ENCODE results near the gene ATXN7L1.
"Not testable (repeated sequence)": the region's sequence is repeated elsewhere in the genome, so short reads cannot be mapped to it uniquely, and the experiment has no call there.

ATXN7L1 gene

GRCh38 chr7:105697169-105697568 is 179.2 kb downstream of the ATXN7L1 start:
- DNase-seq = not testable (repeated sequence)

- DNase-seq = no peak
Measured at GRCh38 chr7:105693576-105693975, 182.8 kb downstream of the ATXN7L1 start.

GRCh38 chr7:105691680-105692564 is 184.5 kb downstream of the ATXN7L1 start:
- DNase-seq = peak; percentile 64

GRCh38 chr7:105691082-105691679 is 185.2 kb downstream of the ATXN7L1 start:
- DNase-seq = peak; percentile 62

- DNase-seq = no peak
Measured at GRCh38 chr7:105690325-105690945, 186.0 kb downstream of the ATXN7L1 start.

GRCh38 chr7:105689067-105689819 is 187.2 kb downstream of the ATXN7L1 start:
- DNase-seq = no peak

GRCh38 chr7:105688617-105689016 is 187.8 kb downstream of the ATXN7L1 start:
- no peak for DNase-seq

GRCh38 chr7:105685161-105685560 is 191.2 kb downstream of the ATXN7L1 start:
- DNase-seq = no peak

GRCh38 chr7:105682341-105683060 is 193.9 kb downstream of the ATXN7L1 start:
- no peak for DNase-seq

- DNase-seq = no peak
Measured at GRCh38 chr7:105680505-105681187, 195.8 kb downstream of the ATXN7L1 start.

- no peak for DNase-seq
Measured at GRCh38 chr7:105678811-105679495, 197.4 kb downstream of the ATXN7L1 start.

- DNase-seq = peak; percentile 73
Measured at GRCh38 chr7:105677817-105678573, 198.4 kb downstream of the ATXN7L1 start.

- no peak for DNase-seq
Measured at GRCh38 chr7:105677410-105677730, 199.0 kb downstream of the ATXN7L1 start.

- peak; percentile 81 for DNase-seq
Measured at GRCh38 chr7:105675934-105676371, 200.4 kb downstream of the ATXN7L1 start.

- DNase-seq = no peak
Measured at GRCh38 chr7:105674200-105674920, 202.0 kb downstream of the ATXN7L1 start.

GRCh38 chr7:105673367-105674084 is 202.9 kb downstream of the ATXN7L1 start:
- DNase-seq = no peak

GRCh38 chr7:105672801-105673200 is 203.6 kb downstream of the ATXN7L1 start:
- DNase-seq = no peak

GRCh38 chr7:105666324-105666723 is 210.1 kb downstream of the ATXN7L1 start:
- no peak for DNase-seq

GRCh38 chr7:105665684-105666083 is 210.7 kb downstream of the ATXN7L1 start:
- no peak for DNase-seq
